NB4 (cell line): ENCODE measurements around the gene OR10V1.

Source experiments
- CTCF ChIP-seq: IDR thresholded peaks from one replicate; pipeline ENCODE4 v1.5.1; 2012; ENCODE audit warnings: low read depth, low read length
- MAX ChIP-seq: IDR thresholded peaks from 2 replicates; pipeline ENCODE4 v1.6.1; 2011; ENCODE audit warnings: low read depth, low read length
- MYC ChIP-seq: IDR thresholded peaks from 2 replicates; pipeline ENCODE4 v1.6.1; 2011; ENCODE audit warnings: low read depth, low read length
- POLR2A ChIP-seq: IDR thresholded peaks from 2 replicates; pipeline ENCODE4 v1.6.1; 2011; ENCODE audit warnings: mild to moderate bottlenecking; ENCODE audit not compliant: insufficient read length; ENCODE audit errors: extremely low read depth

GRCh38 chr11:59678118-59678812, 35.4 kb downstream of the OR10V1 start:
- TF ChIP-seq POLR2A (no peak), CTCF (no peak), MAX (no peak), MYC (no peak)
